ENCODE results near the gene AXIN1. TPM values are rescaled to one million over a fixed set of nuclear protein-coding genes. Genes with fewer than 3 reads are reported as not detected.

Gene AXIN1
- total and polyA plus RNA-seq, 2 donors (not counting 3 experiments of a cell fraction or from before 2014, with no cell fraction given): 8.3 to 21.9 TPM

GRCh38 chr16:359871-360697 lies 7.6 kb upstream of the AXIN1 start:
- CTCF ChIA-PET: interaction anchor here (3.2 to 4.8 kb wide), 2 partner anchors 243 to 255 kb away, joined by 16 to 130 read pairs; no protein-coding TSS in a partner anchor
- no peak for DNase-seq (ENCODE audit: low read depth, low spot score)

More at GRCh38 chr16:359871-360697, 7.6 kb upstream of the AXIN1 start:
- no peak for FAIRE-seq
- dilution Hi-C loops (cut with MboI; ENCODE audit: extremely low pct_ligation_motif_present, low sequenced_read_pairs) (no loop called here), intact Hi-C loops (cut with micrococcal nuclease) (no loop called here)
- Histone ChIP-seq H3K9me3 (replicated peaks; ENCODE audit: control insufficient read depth, insufficient read depth, low read length) (no peaks in the 10 kb centered on the region), H2AFZ (ENCODE audit: low read depth, low read length) (no peak overlapping the region), H3K36me3 (ENCODE audit: control insufficient read depth in 2 of 2, extremely low read depth in 1 of 2, insufficient read depth in 2 of 2, low read length in 2 of 2) (no peaks in the 10 kb centered on the region), H3K4me2 (ENCODE audit: insufficient read depth, low read length) (no peak overlapping the region), H3K27ac (ENCODE audit: insufficient read depth, low read depth, low read length) (no peak overlapping the region), H3K4me3 (replicated peaks in 1 of 3; ENCODE audit: insufficient read depth in 1 of 3, low read depth in 1 of 3, low read length in 3 of 3) (no peak overlapping the region), H3K4me1 (ENCODE audit: control insufficient read depth, extremely low read depth, insufficient read depth, low read length) (no peaks in the 10 kb centered on the region), H3K27me3 (ENCODE audit: control insufficient read depth in 2 of 2, insufficient read depth in 2 of 2, low read length in 2 of 2) (no peaks in the 10 kb centered on the region), H4K20me1 (replicated peaks; ENCODE audit: control insufficient read depth, extremely low read depth, insufficient read depth, low read length) (no peaks in the 10 kb centered on the region), H3K79me2 (ENCODE audit: control insufficient read depth, insufficient read depth, low read length) (no peaks in the 10 kb centered on the region), H3K9ac (replicated peaks; ENCODE audit: extremely low read depth, insufficient read depth, low read length) (no peak overlapping the region), H3K9me1 (replicated peaks; ENCODE audit: control insufficient read depth, extremely low read depth, insufficient read depth, low read length) (no peaks in the 10 kb centered on the region)
- POLR2A ChIA-PET: no interaction called here
- TF ChIP-seq FOS (IDR thresholded peaks at IDR 0.05; ENCODE audit: borderline replicate concordance, insufficient read depth, low read length) (no peak), EZH2 (IDR thresholded peaks at IDR 0.05; ENCODE audit: borderline replicate concordance, low read depth, low read length, severe bottlenecking) (no peak), JUN (IDR thresholded peaks at IDR 0.05; ENCODE audit: borderline replicate concordance, insufficient read depth, insufficient read length, low read depth) (no peak), MYC (IDR thresholded peaks at IDR 0.05; ENCODE audit: low read depth, low read length) (no peak), POLR2AphosphoS5 (IDR thresholded peaks at IDR 0.05; ENCODE audit: insufficient read depth, low read depth, low read length) (no peak), GATA2 (IDR thresholded peaks at IDR 0.05; ENCODE audit: insufficient read depth, insufficient read length, low read depth, low read length) (no peak), POLR2A (IDR thresholded peaks at IDR 0.05; ENCODE audit: low read depth, low read length) (no peak), CTCF (IDR thresholded peaks at IDR 0.05; ENCODE audit: extremely low read depth in 1 of 2, insufficient read depth in 1 of 2, low read depth in 1 of 2, low read length in 2 of 2) (no peak), MAX (IDR thresholded peaks at IDR 0.05; ENCODE audit: insufficient read depth, insufficient read length) (no peak)
- BruUV-seq (replicated peaks): no TSS peak

All from endothelial cell of umbilical vein (primary cell).